Panc1 (cell line): ENCODE measurements around the gene RASSF4. TPM values are rescaled to one million over a fixed set of nuclear protein-coding genes. Genes with fewer than 3 reads are reported as not detected.
A peak's percentile ranks its signal among the peaks of the same experiment; 100 is the strongest.

Source experiments
- ATAC-seq: fragments of 200-7000 bp; cut with Tn5 transposase; 2 replicates; pipeline ENCODE4 v1.9.1; 2020; ENCODE audit warnings: mild to moderate bottlenecking, moderate library complexity
- BruUV-seq: library from RNA; stranded (reverse); fragments of 400-500 nt; replicated peaks from 2 replicates; lab custom pipeline; 2021; lab: Mats Ljungman, UMichigan
- CTCF ChIA-PET: fragments of 300-600 bp; sonication (Branson Sonifier 250); formaldehyde crosslinking; loops from one replicate; lab custom pipeline; 2022; ENCODE audit warnings: antibody characterized with exemption; lab: Charles Lee
- POLR2A ChIA-PET: fragments of 300-600 bp; sonication (Branson Sonifier 250); formaldehyde crosslinking; loops from one replicate; lab custom pipeline; 2022; ENCODE audit warnings: antibody characterized with exemption; lab: Charles Lee
- DNase-seq: peaks from one replicate; pipeline ENCODE4 v3.0.0-alpha.2; 2010; ENCODE audit warnings: low read depth, low spot score
- H3K27ac ChIP-seq: 2 replicates; pipeline ENCODE4 v1.5.1; 2011; ENCODE audit warnings: mild to moderate bottlenecking, low read length, inconsistent platforms
- H3K27me3 ChIP-seq: fragments of 200-500 bp; sonication (Bioruptor generic); 2 replicates; pipeline ENCODE4 v1.6.0; 2014; ENCODE audit warnings: low read length, inconsistent platforms; ENCODE audit not compliant: control insufficient read depth, insufficient read depth
- H3K36me3 ChIP-seq: fragments of 200-500 bp; sonication (Bioruptor generic); 2 replicates; pipeline ENCODE4 v1.5.1; 2014; ENCODE audit warnings: inconsistent platforms, mild to moderate bottlenecking, low read length, moderate library complexity; ENCODE audit not compliant: control insufficient read depth, insufficient read depth
- H3K4me1 ChIP-seq: 2 replicates; pipeline ENCODE4 v1.5.1; 2011; ENCODE audit warnings: inconsistent platforms, mild to moderate bottlenecking, low read length, moderate library complexity; ENCODE audit not compliant: control insufficient read depth, insufficient read depth
- H3K4me3 ChIP-seq, 2 experiments: 2 replicates each; pipeline ENCODE4 v1.5.1; 2011 to 2012; ENCODE audit warnings: low read depth in 2 of 2, low read length in 2 of 2, mild to moderate bottlenecking in 2 of 2, inconsistent platforms in 1 of 2, moderate library complexity in 1 of 2
- H3K9me3 ChIP-seq: fragments of 200-500 bp; sonication (Bioruptor generic); 2 replicates; pipeline ENCODE4 v1.5.1; 2014; ENCODE audit warnings: low read depth, mild to moderate bottlenecking, inconsistent platforms, low read length, moderate library complexity; ENCODE audit not compliant: control insufficient read depth, insufficient read depth
- CTCF ChIP-seq: fragments of 450-650 bp; IDR thresholded peaks from 2 replicates; pipeline ENCODE4 v1.5.1; 2017; ENCODE audit warnings: mild to moderate bottlenecking
- POLR2AphosphoS5 ChIP-seq: IDR thresholded peaks from 2 replicates; pipeline ENCODE4 v1.6.1; 2012; ENCODE audit warnings: mild to moderate bottlenecking, low read depth, low read length, moderate library complexity
- REST ChIP-seq, 2 experiments: IDR thresholded peaks; 2 replicates each; pipeline ENCODE4 v1.6.1; 2011 to 2012; ENCODE audit warnings: low read depth in 2 of 2, control low read depth in 1 of 2, low read length in 1 of 2, mild to moderate bottlenecking in 1 of 2, moderate library complexity in 1 of 2; ENCODE audit not compliant: insufficient read depth in 1 of 2
- SIN3A ChIP-seq: IDR thresholded peaks from 2 replicates; pipeline ENCODE4 v1.6.1; 2012; ENCODE audit warnings: low read depth, mild to moderate bottlenecking, low read length, moderate library complexity, borderline replicate concordance; ENCODE audit not compliant: insufficient read depth
- TCF7L2 ChIP-seq: IDR thresholded peaks from 2 replicates; pipeline ENCODE4 v1.6.1; 2011; ENCODE audit warnings: mild to moderate bottlenecking, low read depth, low read length, inconsistent platforms
- in situ Hi-C: cut with HindIII; loops from 2 replicates; pipeline ENCODE4 v1.10.0; 2016; ENCODE audit warnings: low sequenced_read_pairs, low pct_unique_long_range_greater_than_20kb
- intact Hi-C: fragments of 100-400 bp; cut with micrococcal nuclease; formaldehyde crosslinking; loops from one replicate; pipeline ENCODE4 v1.10.0; 2022; ENCODE audit not compliant: unreplicated experiment
- total RNA-seq: library from RNA; stranded (reverse); gene quantifications from one replicate; pipeline ENCODE4 v1.2.1, GENCODE V29; 2021; ENCODE audit not compliant: unreplicated experiment

Gene RASSF4
- total RNA-seq, 1 experiment from 2014 or later = 13.9 TPM

- Histone ChIP-seq H3K27ac (peak overlapping the region; percentile 19; the same call in 1 of the 2 replicates), H3K4me3 (no peak overlapping the region), H3K36me3 (no peaks in the 10 kb centered on the region), H3K9me3 (no peaks in the 10 kb centered on the region), H3K27me3 (no peaks in the 10 kb centered on the region), H3K4me1 (0 out of 2 replicates have a peak, but pooled peaks cover 3% of the 10 kb centered on the region)
- intact Hi-C loops (loop anchor here (2.0 to 5.0 kb wide), 2 partner anchors 42 to 75 kb away; no protein-coding TSS in a partner anchor), in situ Hi-C loops (no loop called here)
- ChIA-PET CTCF (interaction anchor here (0.6 to 2.8 kb wide), 8 partner anchors 11 to 1623 kb away, joined by 3 to 17 read pairs (median 4); partner anchors contain the start of genes DEPP1, GPRIN2 and ZNF22), POLR2A (no interaction called here)
- TF ChIP-seq TCF7L2 (no peak), REST (IDR thresholded peaks at IDR 0.05; ENCODE audit: insufficient read depth in 1 of 2, low read depth in 2 of 2, low read length in 1 of 2) (peak in 1 of 2 experiments; percentile 61; a peak in 1 of 4 replicates), POLR2AphosphoS5 (no peak; the same call in 1 of the 2 replicates), CTCF (peak; percentile 100)
- peak; percentile 61 for DNase-seq
- ATAC-seq = peak; percentile 98
- BruUV-seq = no TSS peak
Observed at GRCh38 chr10:44932517-44933450, 26.8 kb upstream of the RASSF4 start.

GRCh38 chr10:44933451-44934321 lies 25.9 kb upstream of the RASSF4 start:
- Histone ChIP-seq H3K27ac (no peak overlapping the region), H3K36me3 (no peaks in the 10 kb centered on the region), H3K9me3 (no peaks in the 10 kb centered on the region), H3K4me3 (no peak overlapping the region), H3K27me3 (no peaks in the 10 kb centered on the region), H3K4me1 (0 out of 2 replicates have a peak, but pooled peaks cover 3% of the 10 kb centered on the region)
- CTCF ChIA-PET = interaction anchor here (0.5 to 2.8 kb wide), 9 partner anchors 10 to 1623 kb away, joined by 3 to 17 read pairs (median 4); partner anchors contain the start of genes DEPP1, GPRIN2 and ZNF22
- no TSS peak for BruUV-seq
- ATAC-seq = no peak
- DNase-seq = no peak
- TF ChIP-seq SIN3A (no peak), TCF7L2 (no peak), REST (IDR thresholded peaks at IDR 0.05; ENCODE audit: insufficient read depth in 1 of 2, low read depth in 2 of 2, low read length in 1 of 2) (no peak)
- in situ Hi-C loops (no loop called here), intact Hi-C loops (loop anchor here (2.0 to 5.0 kb wide), 2 partner anchors 41 to 74 kb away; no protein-coding TSS in a partner anchor)
- POLR2A ChIA-PET = no interaction called here
